ENCODE data around the gene SCN3A.

The SCN3A gene

GRCh38 chr2:165182029-165182428, 21.8 kb downstream of the SCN3A start:
- Histone ChIP-seq H3K4me2 (ENCODE audit: low read length) (no peak overlapping the region), H4K20me1 (ENCODE audit: control insufficient read depth, insufficient read depth, low read depth, low read length) (no peaks in the 10 kb centered on the region), H3K9me3 (ENCODE audit: control insufficient read depth, insufficient read depth, low read length) (no peaks in the 10 kb centered on the region), H3K36me3 (ENCODE audit: control insufficient read depth, low read length) (no peaks in the 10 kb centered on the region), H3K27me3 (ENCODE audit: control insufficient read depth, low read length) (peaks cover 32% of the 10 kb centered on the region), H3K4me3 (ENCODE audit: low read length) (no peak overlapping the region), H3K9me2 (replicated peaks; ENCODE audit: control insufficient read depth, low read length) (no peaks in the 10 kb centered on the region), H3K4me1 (ENCODE audit: control insufficient read depth, low read length) (no peaks in the 10 kb centered on the region), H3K27ac (ENCODE audit: low read depth, low read length) (no peak overlapping the region), H3F3A (ENCODE audit: control insufficient read depth, insufficient read depth) (no peaks in the 10 kb centered on the region), H3K79me2 (ENCODE audit: control insufficient read depth, low read length) (no peaks in the 10 kb centered on the region)
- no peak for TF ChIP-seq EZH2phosphoT487 (IDR thresholded peaks at IDR 0.05; ENCODE audit: borderline replicate concordance, low read length)
- no peak for TF ChIP-seq CTCF (IDR thresholded peaks at IDR 0.05; ENCODE audit: low read depth, low read length, poor library complexity, severe bottlenecking)

DNA sequence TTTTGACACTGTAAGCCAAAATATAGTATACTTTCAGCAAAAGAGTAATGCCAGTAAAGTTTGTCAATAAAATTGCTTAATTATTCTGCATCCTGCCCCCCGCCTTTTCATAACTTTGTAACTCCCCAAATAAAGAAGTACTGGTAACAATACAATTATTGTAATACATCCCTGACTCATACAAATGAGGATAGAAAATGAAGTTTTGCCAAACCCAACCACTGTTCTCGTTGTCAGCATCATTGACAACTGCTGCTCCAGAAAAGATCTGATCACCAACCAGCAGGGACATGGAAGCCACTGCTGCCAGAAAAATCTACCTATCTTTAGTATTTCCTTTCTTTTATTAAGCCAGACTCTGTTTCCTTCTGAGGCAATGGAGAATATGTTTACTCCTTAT, 27.1 kb downstream of the SCN3A start:
- H3K36me3 ChIP-seq (ENCODE audit: control insufficient read depth, low read length) = no peaks in the 10 kb centered on the region
- no peaks in the 10 kb centered on the region for H3K4me1 ChIP-seq (ENCODE audit: control insufficient read depth, low read length)
- no peaks in the 10 kb centered on the region for H4K20me1 ChIP-seq (ENCODE audit: control insufficient read depth, insufficient read depth, low read depth, low read length)
- no peak overlapping the region for H3K4me3 ChIP-seq (ENCODE audit: low read length)
- no peak overlapping the region for H3K27ac ChIP-seq (ENCODE audit: low read depth, low read length)
- no peak overlapping the region for H3K4me2 ChIP-seq (ENCODE audit: low read length)
- peaks cover 7% of the 10 kb centered on the region for H3K27me3 ChIP-seq (ENCODE audit: control insufficient read depth, low read length)
- no peaks in the 10 kb centered on the region for H3K9me3 ChIP-seq (ENCODE audit: control insufficient read depth, insufficient read depth, low read length)
- H3K9me2 ChIP-seq (replicated peaks; ENCODE audit: control insufficient read depth, low read length) = no peaks in the 10 kb centered on the region
- H3K79me2 ChIP-seq (ENCODE audit: control insufficient read depth, low read length) = no peaks in the 10 kb centered on the region
- no peak for TF ChIP-seq CTCF (IDR thresholded peaks at IDR 0.05; ENCODE audit: low read depth, low read length, poor library complexity, severe bottlenecking)
- H3F3A ChIP-seq (ENCODE audit: control insufficient read depth, insufficient read depth) = no peaks in the 10 kb centered on the region

GRCh38 chr2:165173215-165173614, 30.6 kb downstream of the SCN3A start:
- TF ChIP-seq CTCF (IDR thresholded peaks at IDR 0.05; ENCODE audit: low read depth, low read length, poor library complexity, severe bottlenecking) (no peak), EZH2phosphoT487 (IDR thresholded peaks at IDR 0.05; ENCODE audit: borderline replicate concordance, low read length) (no peak)
- Histone ChIP-seq H3K9me3 (ENCODE audit: control insufficient read depth, insufficient read depth, low read length) (no peaks in the 10 kb centered on the region), H3K27me3 (ENCODE audit: control insufficient read depth, low read length) (peaks cover 7% of the 10 kb centered on the region; the same call in 1 of the 2 replicates), H3K4me2 (ENCODE audit: low read length) (no peak overlapping the region), H4K20me1 (ENCODE audit: control insufficient read depth, insufficient read depth, low read depth, low read length) (no peaks in the 10 kb centered on the region), H3K79me2 (ENCODE audit: control insufficient read depth, low read length) (no peaks in the 10 kb centered on the region), H3K4me3 (ENCODE audit: low read length) (no peak overlapping the region), H3K36me3 (ENCODE audit: control insufficient read depth, low read length) (no peaks in the 10 kb centered on the region), H3K9me2 (replicated peaks; ENCODE audit: control insufficient read depth, low read length) (no peaks in the 10 kb centered on the region), H3F3A (ENCODE audit: control insufficient read depth, insufficient read depth) (no peaks in the 10 kb centered on the region), H3K27ac (ENCODE audit: low read depth, low read length) (no peak overlapping the region), H3K4me1 (ENCODE audit: control insufficient read depth, low read length) (no peaks in the 10 kb centered on the region)

- Histone ChIP-seq H3K4me1 (ENCODE audit: control insufficient read depth, low read length) (no peaks in the 10 kb centered on the region), H3F3A (ENCODE audit: control insufficient read depth, insufficient read depth) (no peaks in the 10 kb centered on the region), H3K27ac (ENCODE audit: low read depth, low read length) (no peak overlapping the region), H3K79me2 (ENCODE audit: control insufficient read depth, low read length) (no peaks in the 10 kb centered on the region), H3K9me2 (replicated peaks; ENCODE audit: control insufficient read depth, low read length) (no peaks in the 10 kb centered on the region), H3K4me2 (ENCODE audit: low read length) (no peak overlapping the region), H3K4me3 (ENCODE audit: low read length) (no peak overlapping the region), H3K9me3 (ENCODE audit: control insufficient read depth, insufficient read depth, low read length) (no peaks in the 10 kb centered on the region), H3K27me3 (ENCODE audit: control insufficient read depth, low read length) (0 out of 2 replicates have a peak, but pooled peaks cover 3% of the 10 kb centered on the region), H3K36me3 (ENCODE audit: control insufficient read depth, low read length) (no peaks in the 10 kb centered on the region), H4K20me1 (ENCODE audit: control insufficient read depth, insufficient read depth, low read depth, low read length) (no peaks in the 10 kb centered on the region)
- TF ChIP-seq EZH2phosphoT487 (IDR thresholded peaks at IDR 0.05; ENCODE audit: borderline replicate concordance, low read length) (no peak), CTCF (IDR thresholded peaks at IDR 0.05; ENCODE audit: low read depth, low read length, poor library complexity, severe bottlenecking) (no peak)
These were observed 39.6 kb downstream of the SCN3A start for GRCh38 chr2:165164201-165164600.

Data from DOHH2 (cell line).